Measurements from ENCODE around the gene JMJD7. TPM values are rescaled to one million over a fixed set of nuclear protein-coding genes. Genes with fewer than 3 reads are reported as not detected.
A peak's percentile ranks its signal among the peaks of the same experiment; 100 is the strongest.

JMJD7 gene
- total and polyA plus RNA-seq, 9 of the 15 experiments (the other 6 are each of a cell fraction or from before 2014, with no cell fraction given): 1.2 to 13.9 (median 6.1) TPM

DNA sequence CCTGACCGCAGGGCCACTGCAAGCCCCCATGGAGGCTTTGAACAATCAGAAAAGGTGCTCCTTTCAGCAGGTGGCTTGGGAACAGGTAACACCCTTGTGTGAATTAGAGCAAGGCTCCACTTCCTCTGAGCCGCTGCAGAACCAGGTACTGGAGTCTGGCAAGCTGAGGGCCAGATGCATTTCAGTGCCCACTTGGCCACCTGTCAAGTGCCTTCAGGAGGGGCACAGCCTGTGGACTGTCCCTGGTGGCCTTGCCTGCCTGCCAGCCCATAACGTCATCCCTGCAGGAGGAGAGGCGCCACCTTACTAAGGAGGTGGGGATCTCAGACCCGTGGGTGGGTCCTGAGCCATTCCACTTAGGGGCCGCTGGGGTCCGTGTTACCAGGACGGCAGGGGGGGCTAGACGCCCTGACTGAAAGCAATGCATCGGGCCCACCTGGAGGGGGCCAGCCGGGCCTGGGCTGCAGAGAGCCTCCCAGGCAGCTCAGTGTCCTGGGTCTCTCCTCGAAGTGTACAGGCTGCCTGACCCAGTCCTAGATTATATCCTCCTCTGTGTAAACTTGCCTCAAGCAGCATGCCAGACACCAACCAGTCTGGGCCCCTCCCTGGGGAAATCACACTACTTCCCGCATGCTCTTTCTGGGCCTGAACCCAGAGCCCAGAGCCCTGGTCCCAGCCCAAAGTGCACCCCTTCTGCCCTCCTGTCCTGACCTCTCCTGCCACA, 49.9 kb downstream of the JMJD7 start:
- peaks cover 2 to 35% of the 10 kb centered on the region in 2 experiments; a peak in 3 of 5 replicates for H3K4me1 ChIP-seq (replicated peaks in 1 of 2; ENCODE audit: control insufficient read depth in 2 of 2, insufficient read depth in 2 of 2, low read length in 2 of 2)
- H3K27me3 ChIP-seq (ENCODE audit: control insufficient read depth in 2 of 2, insufficient read depth in 2 of 2, low read length in 2 of 2): peaks cover 44 to 92% of the 10 kb centered on the region in 2 experiments; a peak in 4 of 5 replicates
- H3K36me3 ChIP-seq (ENCODE audit: control insufficient read depth, insufficient read depth, low read length): no peaks in the 10 kb centered on the region
- H3K9me1 ChIP-seq (ENCODE audit: control insufficient read depth, insufficient read depth, low read length): no peaks in the 10 kb centered on the region
- no peak for FAIRE-seq
- peak overlapping the region in 1 of 2 experiments; percentile 45; a peak in 1 of 4 replicates for H3K9ac ChIP-seq (ENCODE audit: insufficient read depth in 1 of 2, low read depth in 2 of 2, low read length in 2 of 2)
- H3K4me3 ChIP-seq: no peak overlapping the region
- ATAC-seq: peak; percentile 42
- intact Hi-C loops (cut with micrococcal nuclease) (no loop called here), in situ Hi-C loops (cut with MboI) (no loop called here)
- no peak overlapping the region for H2AFZ ChIP-seq (ENCODE audit: low read depth, low read length)
- peak; percentile 37; the same call in 1 of the 2 replicates for TF ChIP-seq ZBTB7A (IDR thresholded peaks at IDR 0.05; ENCODE audit: borderline replicate concordance, control insufficient read depth, low read depth, low read length)
- TF ChIP-seq, protein P1, sequence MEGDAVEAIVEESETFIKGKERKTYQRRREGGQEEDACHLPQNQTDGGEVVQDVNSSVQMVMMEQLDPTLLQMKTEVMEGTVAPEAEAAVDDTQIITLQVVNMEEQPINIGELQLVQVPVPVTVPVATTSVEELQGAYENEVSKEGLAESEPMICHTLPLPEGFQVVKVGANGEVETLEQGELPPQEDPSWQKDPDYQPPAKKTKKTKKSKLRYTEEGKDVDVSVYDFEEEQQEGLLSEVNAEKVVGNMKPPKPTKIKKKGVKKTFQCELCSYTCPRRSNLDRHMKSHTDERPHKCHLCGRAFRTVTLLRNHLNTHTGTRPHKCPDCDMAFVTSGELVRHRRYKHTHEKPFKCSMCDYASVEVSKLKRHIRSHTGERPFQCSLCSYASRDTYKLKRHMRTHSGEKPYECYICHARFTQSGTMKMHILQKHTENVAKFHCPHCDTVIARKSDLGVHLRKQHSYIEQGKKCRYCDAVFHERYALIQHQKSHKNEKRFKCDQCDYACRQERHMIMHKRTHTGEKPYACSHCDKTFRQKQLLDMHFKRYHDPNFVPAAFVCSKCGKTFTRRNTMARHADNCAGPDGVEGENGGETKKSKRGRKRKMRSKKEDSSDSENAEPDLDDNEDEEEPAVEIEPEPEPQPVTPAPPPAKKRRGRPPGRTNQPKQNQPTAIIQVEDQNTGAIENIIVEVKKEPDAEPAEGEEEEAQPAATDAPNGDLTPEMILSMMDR (IDR thresholded peaks at IDR 0.05 in 2 of 3, conservative IDR thresholded peaks at IDR 0.05 in 1 of 3; ENCODE audit: insufficient read depth in 2 of 3, low read depth in 1 of 3, low read length in 3 of 3): peak; percentile 30 to 89 (median 36); a peak in 4 of 6 replicates
- TF ChIP-seq PHF21A (IDR thresholded peaks at IDR 0.05; ENCODE audit: borderline replicate concordance, low read depth): no peak
- no peak overlapping the region for H3K4me2 ChIP-seq (ENCODE audit: insufficient read depth, low read length)
- ChIA-PET POLR2A (interaction anchor here (0.7 to 1.0 kb wide), 2 partner anchors 52 to 76 kb away, joined by 4 to 5 read pairs; no protein-coding TSS in a partner anchor), CTCF (ENCODE audit: low intra/inter-chr PET ratio) (no interaction called here)
- H3K27ac ChIP-seq (ENCODE audit: extremely low read depth, low read depth, low read length): no peak overlapping the region
- peaks cover 16% of the 10 kb centered on the region; the same call in 1 of the 2 replicates for H4K20me1 ChIP-seq (replicated peaks; ENCODE audit: control insufficient read depth, insufficient read depth, low read length)
- no TSS peak for BruUV-seq (replicated peaks)
- no peaks in the 10 kb centered on the region for H3K79me2 ChIP-seq (ENCODE audit: control insufficient read depth, insufficient read depth, low read length)
- DNase-seq (ENCODE audit: extremely low read depth in 1 of 4, low spot score in 3 of 4): peak; percentile 33 to 68 (median 60)
- WGBS (ENCODE audit: insufficient coverage, low coverage, missing lambda C conversion rate): 6% methylated on average over 13 of the region's 13 CpGs
- H3K9me3 ChIP-seq (replicated peaks; ENCODE audit: control insufficient read depth, insufficient read depth, low read depth, low read length): no peaks in the 10 kb centered on the region
